MCF 10A (cell line): ENCODE data around the gene RASL11B. TPM values are rescaled to one million over a fixed set of nuclear protein-coding genes. Genes with fewer than 3 reads are reported as not detected.

ENCODE experiments used
- BruUV-seq: library from RNA; stranded (reverse); fragments of 400-500 nt; replicated peaks from 2 replicates; lab custom pipeline; 2021; lab: Mats Ljungman, UMichigan
- CTCF ChIA-PET: fragments of 300-600 bp; sonication (Branson Sonifier 250); formaldehyde crosslinking; extraction: SDS; loops from one replicate; lab custom pipeline; 2021; ENCODE audit warnings: antibody characterized with exemption, inconsistent platforms; lab: Yijun Ruan, JAX
- POLR2A ChIA-PET: fragments of 300-600, 350-650 bp; sonication (Branson Sonifier 250); formaldehyde crosslinking; extraction: SDS; loops from one replicate; lab custom pipeline; 2020; ENCODE audit warnings: antibody characterized with exemption, inconsistent platforms; lab: Yijun Ruan, JAX
- DNase-seq: peaks from one replicate; pipeline ENCODE4 v3.0.0-alpha.2; 2018; ENCODE audit not compliant: unreplicated experiment
- H3K27ac Mint-ChIP-seq: one replicate; pipeline ENCODE4 v1.8.0; 2022; ENCODE audit warnings: mild to moderate bottlenecking, low read depth, mixed read lengths; ENCODE audit not compliant: unreplicated experiment
- H3K27me3 Mint-ChIP-seq: one replicate; pipeline ENCODE4 v1.8.0; 2022; ENCODE audit warnings: mixed read lengths; ENCODE audit not compliant: insufficient read depth, unreplicated experiment
- H3K36me3 Mint-ChIP-seq: one replicate; pipeline ENCODE4 v1.8.0; 2022; ENCODE audit warnings: mild to moderate bottlenecking, moderate library complexity, mixed read lengths; ENCODE audit not compliant: insufficient read depth, unreplicated experiment
- H3K4me1 Mint-ChIP-seq: one replicate; pipeline ENCODE4 v1.8.0; 2022; ENCODE audit warnings: mixed read lengths; ENCODE audit not compliant: insufficient read depth, unreplicated experiment
- H3K4me3 Mint-ChIP-seq: one replicate; pipeline ENCODE4 v1.8.0; 2022; ENCODE audit warnings: mild to moderate bottlenecking, moderate library complexity, mixed read lengths; ENCODE audit not compliant: unreplicated experiment
- H3K9me3 Mint-ChIP-seq: one replicate; pipeline ENCODE4 v1.8.0; 2022; ENCODE audit warnings: mixed read lengths; ENCODE audit not compliant: unreplicated experiment
- CTCF ChIP-seq: fragments of 200-600 bp; IDR thresholded peaks from one replicate; pipeline ENCODE4 v1.8.0; 2022; ENCODE audit warnings: antibody characterized with exemption, mild to moderate bottlenecking; ENCODE audit not compliant: unreplicated experiment
- intact Hi-C: fragments of 100-400 bp; cut with micrococcal nuclease; formaldehyde crosslinking; loops from 2 replicates; pipeline ENCODE4 v1.14.1; 2022
- total RNA-seq: library from RNA; stranded (reverse); gene quantifications from 2 replicates; pipeline ENCODE4 v1.2.3, GENCODE V29; 2022

The RASL11B gene
- total RNA-seq, 1 experiment from 2014 or later: 2.6 TPM

- no peak for TF ChIP-seq CTCF
- H3K4me3 Mint-ChIP-seq: no peak overlapping the region
- H3K4me1 Mint-ChIP-seq: no peaks in the 10 kb centered on the region
- BruUV-seq: no TSS peak
- ChIA-PET POLR2A (interaction anchor here (0.6 to 2.5 kb wide), 10 partner anchors 9 to 140 kb away, joined by 3 to 27 read pairs (median 4); partner anchors contain the start of gene RASL11B), CTCF (interaction anchor here (0.6 to 2.7 kb wide), 5 partner anchors 13 to 375 kb away, joined by 3 to 10 read pairs (median 5); no protein-coding TSS in a partner anchor)
- peaks cover 5% of the 10 kb centered on the region for H3K9me3 Mint-ChIP-seq
- no peak for DNase-seq
- intact Hi-C loops: no loop called here
- no peaks in the 10 kb centered on the region for H3K36me3 Mint-ChIP-seq
- H3K27ac Mint-ChIP-seq: no peak overlapping the region
- no peaks in the 10 kb centered on the region for H3K27me3 Mint-ChIP-seq
Measured at GRCh38 chr4:52852711-52853110, 9.4 kb upstream of the RASL11B start.

GRCh38 chr4:52853351-52853750 is 8.8 kb upstream of the RASL11B start:
- ChIA-PET CTCF (interaction anchor here (0.7 to 2.7 kb wide), 3 partner anchors 13 to 151 kb away, joined by 3 to 10 read pairs (median 8); no protein-coding TSS in a partner anchor), POLR2A (interaction anchor here (0.6 to 2.5 kb wide), 10 partner anchors 8 to 141 kb away, joined by 3 to 27 read pairs (median 4); partner anchors contain the start of gene RASL11B)
- intact Hi-C loops: no loop called here
- Mint-ChIP-seq H3K27ac (no peak overlapping the region), H3K4me3 (no peak overlapping the region), H3K27me3 (no peaks in the 10 kb centered on the region), H3K4me1 (no peaks in the 10 kb centered on the region), H3K36me3 (no peaks in the 10 kb centered on the region), H3K9me3 (peaks cover 7% of the 10 kb centered on the region)
- no TSS peak for BruUV-seq
- TF ChIP-seq CTCF: no peak
- DNase-seq: no peak

- H3K4me3 Mint-ChIP-seq: no peak overlapping the region
- ChIA-PET CTCF (interaction anchor here (0.7 kb wide), 1 partner anchor 109 kb away, joined by 3 read pairs; no protein-coding TSS in a partner anchor), POLR2A (no interaction called here)
- no peaks in the 10 kb centered on the region for H3K36me3 Mint-ChIP-seq
- intact Hi-C loops: no loop called here
- no peaks in the 10 kb centered on the region for H3K27me3 Mint-ChIP-seq
- peaks cover 14% of the 10 kb centered on the region for H3K9me3 Mint-ChIP-seq
- H3K27ac Mint-ChIP-seq: no peak overlapping the region
- no peaks in the 10 kb centered on the region for H3K4me1 Mint-ChIP-seq
- no TSS peak for BruUV-seq
- no peak for DNase-seq
- no peak for TF ChIP-seq CTCF
Measured at GRCh38 chr4:52856801-52857200, 5.3 kb upstream of the RASL11B start.

- peaks cover 16% of the 10 kb centered on the region for H3K4me1 Mint-ChIP-seq
- intact Hi-C loops: loop anchor here (2.0 to 5.0 kb wide), 2 partner anchors 20 to 38 kb away; no protein-coding TSS in a partner anchor
- POLR2A ChIA-PET: interaction anchor here (1.0 to 2.1 kb wide), 3 partner anchors 22 to 37 kb away, joined by 3 to 6 read pairs (median 4); no protein-coding TSS in a partner anchor
- no peak overlapping the region for H3K27ac Mint-ChIP-seq
- H3K27me3 Mint-ChIP-seq: no peaks in the 10 kb centered on the region
- CTCF ChIA-PET: interaction anchor here (0.7 kb wide), 1 partner anchor 24 kb away, joined by 5 read pairs; no protein-coding TSS in a partner anchor
- no TSS peak for BruUV-seq
- peaks cover 14% of the 10 kb centered on the region for H3K9me3 Mint-ChIP-seq
- H3K36me3 Mint-ChIP-seq: peaks cover 15% of the 10 kb centered on the region
- no peak for TF ChIP-seq CTCF
- DNase-seq: no peak
- H3K4me3 Mint-ChIP-seq: no peak overlapping the region
Measured at GRCh38 chr4:52860361-52860760, 1.8 kb upstream of the RASL11B start.
